Motor neuron (in vitro differentiated cells): Measurements from ENCODE around the gene CCDC174. TPM values are rescaled to one million over a fixed set of nuclear protein-coding genes. Genes with fewer than 3 reads are reported as not detected.
A peak's percentile ranks its signal among the peaks of the same experiment; 100 is the strongest.

ENCODE experiments used
- ATAC-seq, 8 experiments: fragments of 200-7000 bp; cut with Tn5 transposase; replicated peaks in 6 of 8; 2 replicates each; pipeline ENCODE4 v1.8.0; 2021; ENCODE audit warnings: mild to moderate bottlenecking in 8 of 8, moderate library complexity in 8 of 8
- H3K27ac ChIP-seq, 2 donors: fragments of 250-450 bp; sonication (Bioruptor Pico); 2 replicates each; pipeline ENCODE4 v1.9.0; 2021; ENCODE audit warnings: antibody characterized with exemption in 2 of 2, mild to moderate bottlenecking in 2 of 2, moderate library complexity in 1 of 2
- H3K4me1 ChIP-seq, 2 donors: fragments of 250-450 bp; sonication (Bioruptor Pico); replicated peaks in 1 of 2; 2 replicates each; pipeline ENCODE4 v1.6.1; 2021; ENCODE audit warnings: antibody characterized with exemption in 2 of 2, mild to moderate bottlenecking in 2 of 2, moderate library complexity in 1 of 2
- H3K4me3 ChIP-seq, 5 donors: fragments of 250-450 bp; sonication (Bioruptor Pico); 2 replicates each; pipeline ENCODE4 v1.9.0; 2021; ENCODE audit warnings: antibody characterized with exemption in 5 of 5, mild to moderate bottlenecking in 5 of 5, moderate library complexity in 4 of 5
- WGBS, 10 experiments: fragments of 450-650 bp; shearing (Covaris generic); methylation state at CpG; one replicate each; pipeline ENCODE4 v1.0.0; 2022; 5-methylcytosine and 5-hydroxymethylcytosine counted together
- in situ Hi-C, 9 experiments: fragments of 400-800 bp; cut with MboI; loops; one replicate each; pipeline ENCODE4 v1.15.0; 2021; ENCODE audit warnings: low sequenced_read_pairs in 9 of 9, low pct_unique_long_range_greater_than_20kb in 2 of 9; ENCODE audit not compliant: unreplicated experiment in 9 of 9
- total RNA-seq, 8 experiments: library from RNA; unstranded; fragments of 300-600 nt; gene quantifications; 2 replicates each; pipeline versions ENCODE4 v1.2.3 to v1.2.4, GENCODE V29; 2022

CCDC174 gene
- total RNA-seq, 8 experiments from 2014 or later, result 16.4 to 38.6 (median 23.2) TPM

DNA sequence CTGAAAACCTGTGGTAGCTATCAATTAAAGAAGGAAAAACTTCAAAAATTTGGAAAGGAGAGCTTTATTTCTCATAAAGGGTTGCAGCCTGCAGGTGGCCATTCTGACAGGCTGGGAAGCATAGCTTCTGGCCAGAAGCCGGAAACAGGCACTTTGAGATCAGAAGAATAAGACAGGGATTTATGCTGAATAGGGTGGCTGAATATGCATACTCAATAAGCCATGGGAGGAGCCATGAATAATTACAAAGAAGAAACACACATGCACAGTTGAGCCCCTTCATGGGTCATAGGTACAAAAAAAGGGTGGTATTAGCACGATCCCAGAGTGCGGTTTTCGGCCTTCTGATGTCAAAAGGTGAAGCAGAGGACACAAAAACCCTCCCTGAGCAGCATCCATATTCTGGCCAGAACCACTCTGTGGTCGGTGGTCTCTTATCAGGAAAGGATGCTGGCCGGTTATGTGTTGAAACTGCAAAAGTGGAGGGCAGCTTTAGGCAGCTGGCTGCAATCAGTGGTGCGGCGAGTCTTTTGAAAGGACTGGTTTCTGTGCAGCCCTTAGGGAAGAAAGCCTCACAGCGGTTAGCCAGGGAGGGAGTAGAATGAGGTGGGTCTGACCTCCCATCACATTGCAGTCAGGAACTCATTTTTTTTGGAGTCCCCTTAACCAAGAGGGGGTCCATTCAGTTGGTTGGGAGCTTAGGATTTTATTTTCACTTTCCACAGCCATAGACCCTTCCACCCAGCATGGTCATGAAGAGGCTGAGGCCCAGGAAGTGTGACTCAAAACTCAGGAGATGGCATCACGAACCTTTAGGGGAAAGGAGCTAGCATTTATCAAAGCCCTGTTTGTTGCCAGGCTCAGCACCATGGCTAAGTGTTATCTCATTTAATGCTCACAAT, 34.7 kb upstream of the CCDC174 start:
- peak; percentile 41 to 94 (median 76) for ATAC-seq
- Histone ChIP-seq H3K4me3 (no peak overlapping the region), H3K4me1 (peaks cover 15 to 20% of the 10 kb centered on the region in 2 donors), H3K27ac (no peak overlapping the region)
- 0 to 93% (median 73%) methylated on average over 1 to 8 of the region's 10 CpGs; no CpG with 5 or more reads in 2 of the 10 experiments for WGBS, 10 experiments
- in situ Hi-C loops, result no loop called here

DNA sequence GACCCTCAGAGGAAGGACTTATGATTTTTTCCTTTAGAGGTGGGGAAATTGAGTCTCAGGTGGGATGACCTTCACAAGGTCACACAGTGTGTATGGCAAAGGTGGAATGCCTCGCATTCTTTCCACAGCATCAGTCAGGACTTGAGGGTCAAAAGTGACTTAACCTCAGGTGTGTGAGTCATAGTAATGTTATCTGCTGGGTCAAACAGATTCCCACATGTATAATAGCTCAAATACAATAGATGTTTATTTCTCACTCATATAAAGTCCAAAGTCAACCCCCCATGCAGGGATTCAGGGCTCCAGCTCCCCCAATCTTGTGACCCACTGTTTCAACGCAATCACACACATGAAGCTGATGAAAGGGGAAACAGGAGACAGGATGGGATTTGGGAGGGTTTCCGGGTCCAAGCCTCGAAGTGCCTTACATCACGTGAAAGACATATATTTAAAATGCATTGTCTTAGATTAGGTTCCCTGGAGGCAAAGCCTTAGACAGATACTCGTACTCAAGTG, 34.0 kb upstream of the CCDC174 start:
- no peak overlapping the region for H3K27ac ChIP-seq
- peaks cover 22 to 27% of the 10 kb centered on the region in 2 donors for H3K4me1 ChIP-seq
- no peak overlapping the region for H3K4me3 ChIP-seq
- 40 to 100% (median 90%) methylated on average over 1 to 6 of the region's 6 CpGs; no CpG with 5 or more reads in 1 of the 10 experiments for WGBS, 10 experiments
- in situ Hi-C loops, result no loop called here
- no peak for ATAC-seq

DNA sequence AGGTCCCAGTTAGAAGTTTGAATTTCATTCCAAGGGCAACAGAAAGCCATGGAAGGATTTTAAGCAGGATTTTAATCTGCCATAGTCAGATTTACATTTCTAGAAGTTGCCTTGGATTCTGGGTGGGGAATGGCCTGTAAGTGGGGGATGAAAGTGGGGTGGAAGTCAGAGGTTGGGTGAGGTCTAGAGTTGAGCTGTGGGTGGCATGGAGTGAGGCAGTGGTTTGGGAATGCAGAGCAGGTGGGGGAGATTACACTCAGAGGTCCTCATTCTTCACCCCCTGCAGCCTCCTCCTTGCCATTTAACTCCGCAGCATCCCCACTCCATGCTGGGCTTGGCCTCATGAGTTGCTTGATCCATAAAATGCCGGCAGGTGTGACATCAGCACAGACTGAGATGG, 32.0 kb upstream of the CCDC174 start:
- in situ Hi-C loops, result no loop called here
- WGBS, 10 experiments, result 50 to 100% (median 86%) methylated on average over 1 to 2 of the region's 2 CpGs; no CpG with 5 or more reads in 7 of the 10 experiments
- Histone ChIP-seq H3K27ac (no peak overlapping the region), H3K4me3 (no peak overlapping the region), H3K4me1 (peaks cover 26 to 29% of the 10 kb centered on the region in 2 donors)
- ATAC-seq, result no peak

- WGBS, 10 experiments, result 0 to 87% (median 24%) methylated on average over 1 to 5 of the region's 7 CpGs; no CpG with 5 or more reads in 4 of the 10 experiments
- Histone ChIP-seq H3K4me1 (peaks cover 26 to 29% of the 10 kb centered on the region in 2 donors), H3K27ac (peak overlapping the region; percentile 12 to 23), H3K4me3 (no peak overlapping the region)
- in situ Hi-C loops, result no loop called here
- peak in 7 of 8 experiments; percentile 5 to 77 (median 40) for ATAC-seq
Measured at GRCh38 chr3:14620512-14620911, 31.1 kb upstream of the CCDC174 start.

GRCh38 chr3:14621093-14621492, 30.5 kb upstream of the CCDC174 start:
- Histone ChIP-seq H3K4me3 (no peak overlapping the region), H3K4me1 (peaks cover 26 to 29% of the 10 kb centered on the region in 2 donors), H3K27ac (no peak overlapping the region)
- in situ Hi-C loops, result no loop called here
- ATAC-seq, result no peak
- WGBS, 10 experiments, result 63 to 100% (median 86%) methylated on average over 1 to 4 of the region's 4 CpGs; no CpG with 5 or more reads in 2 of the 10 experiments

GRCh38 chr3:14622368-14622767, 29.2 kb upstream of the CCDC174 start:
- Histone ChIP-seq H3K27ac (no peak overlapping the region), H3K4me1 (peaks cover 26% of the 10 kb centered on the region in 2 donors), H3K4me3 (no peak overlapping the region)
- ATAC-seq, result peak in 2 of 8 experiments; percentile 4 to 11
- in situ Hi-C loops, result no loop called here
- WGBS, 10 experiments, result 36 to 80% (median 57%) methylated on average over 1 to 5 of the region's 6 CpGs; no CpG with 5 or more reads in 4 of the 10 experiments

DNA sequence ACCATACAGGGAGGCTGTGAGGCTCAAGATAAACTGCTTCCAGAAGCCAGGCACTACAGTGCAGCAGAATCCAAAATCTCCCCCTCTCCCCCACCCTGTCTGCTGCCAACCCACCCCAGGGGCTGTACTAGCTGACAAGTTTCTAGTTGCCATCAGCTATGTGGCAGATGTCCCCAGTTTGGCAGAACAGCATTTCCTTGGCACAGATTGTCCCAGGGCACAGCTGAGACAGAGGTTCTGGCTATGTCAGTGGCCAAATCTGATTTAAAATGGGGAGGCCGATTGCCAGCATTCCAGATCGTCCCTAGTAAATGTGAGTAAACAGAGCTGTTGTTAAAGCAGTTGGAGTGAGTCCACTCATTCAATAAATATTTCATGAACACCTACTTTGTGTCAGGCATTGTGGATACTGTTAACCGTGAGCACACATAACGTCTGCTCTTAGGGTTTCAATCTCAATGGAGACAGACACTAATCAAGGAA, 28.0 kb upstream of the CCDC174 start:
- WGBS, 10 experiments, result 33 to 100% (median 65%) methylated on average over 1 to 4 of the region's 4 CpGs; no CpG with 5 or more reads in 4 of the 10 experiments
- no peak for ATAC-seq
- H3K27ac ChIP-seq, result no peak overlapping the region
- peaks cover 26% of the 10 kb centered on the region in 2 donors for H3K4me1 ChIP-seq
- in situ Hi-C loops, result no loop called here
- no peak overlapping the region for H3K4me3 ChIP-seq

DNA sequence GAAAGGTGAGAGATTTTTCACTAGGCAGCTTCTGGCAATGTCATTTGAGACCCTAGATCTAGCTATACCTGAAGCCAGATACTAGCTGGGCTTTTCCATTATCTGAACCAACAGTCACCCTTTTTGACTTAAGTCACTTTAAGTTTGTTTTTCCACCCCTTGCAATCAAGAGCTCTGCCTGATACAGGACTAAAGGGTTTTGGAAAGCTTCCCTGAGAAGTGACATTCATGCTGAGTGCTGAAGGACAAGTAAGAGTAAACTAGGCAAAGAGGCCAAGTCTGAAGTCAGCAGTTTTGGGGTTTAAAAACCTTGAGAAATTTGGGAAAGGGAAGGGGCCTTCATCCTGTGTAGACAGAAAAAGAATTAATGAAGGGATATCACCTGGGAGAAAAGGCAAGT, 27.1 kb upstream of the CCDC174 start:
- in situ Hi-C loops, result no loop called here
- H3K4me1 ChIP-seq, result peaks cover 26% of the 10 kb centered on the region in 2 donors
- no peak for ATAC-seq
- H3K27ac ChIP-seq, result no peak overlapping the region
- H3K4me3 ChIP-seq, result no peak overlapping the region

DNA sequence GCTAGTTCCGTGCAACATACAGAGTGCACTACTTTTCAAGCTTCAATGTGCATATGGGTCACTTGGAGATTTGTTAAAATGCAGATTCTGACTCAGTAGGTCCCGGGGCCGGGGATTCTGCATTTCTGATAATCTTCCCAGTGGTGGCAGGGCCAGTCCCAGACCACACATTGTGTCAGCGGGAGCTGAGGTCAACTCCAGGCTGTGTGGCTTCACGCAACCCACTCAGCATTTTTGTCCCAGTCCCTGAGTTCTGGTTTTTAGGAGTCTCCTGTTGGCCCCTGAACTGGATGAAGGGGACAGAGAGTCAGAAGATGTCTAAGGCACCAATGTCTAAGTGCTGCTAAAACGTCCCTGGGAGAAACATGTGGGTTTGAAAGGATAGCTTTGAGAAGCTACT, 26.1 kb upstream of the CCDC174 start:
- ATAC-seq, result no peak
- WGBS, 10 experiments, result 26 to 100% (median 67%) methylated on average over 1 to 5 of the region's 6 CpGs; no CpG with 5 or more reads in 4 of the 10 experiments
- Histone ChIP-seq H3K27ac (no peak overlapping the region), H3K4me3 (no peak overlapping the region), H3K4me1 (peaks cover 17 to 19% of the 10 kb centered on the region in 2 donors)
- in situ Hi-C loops, result no loop called here

DNA sequence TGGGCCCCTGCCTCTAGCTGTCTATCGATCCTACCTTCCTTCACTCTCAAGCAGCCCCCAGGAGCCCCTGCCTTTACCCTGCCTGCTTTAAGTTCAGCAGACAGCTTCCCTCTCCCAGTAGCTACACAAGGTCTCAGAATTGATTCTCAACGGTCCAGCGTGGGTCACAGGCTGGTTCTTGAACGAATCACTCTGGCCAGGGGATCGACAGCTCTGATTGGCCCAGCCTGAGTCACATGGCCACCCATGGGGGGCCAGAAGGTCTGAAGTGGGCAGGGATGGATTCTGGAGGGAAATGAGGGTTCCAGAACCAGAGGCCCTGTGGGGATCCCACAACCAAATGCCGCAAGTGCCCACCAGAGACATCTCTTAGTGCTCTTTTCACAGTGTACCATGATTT, 23.7 kb upstream of the CCDC174 start:
- WGBS, 10 experiments, result 82 to 100% (median 100%) methylated on average over 1 to 4 of the region's 6 CpGs; no CpG with 5 or more reads in 4 of the 10 experiments
- Histone ChIP-seq H3K4me3 (no peak overlapping the region), H3K27ac (no peak overlapping the region), H3K4me1 (peaks cover 1 to 4% of the 10 kb centered on the region in 2 donors)
- no peak for ATAC-seq
- in situ Hi-C loops, result no loop called here

GRCh38 chr3:14628406-14628805, 23.2 kb upstream of the CCDC174 start:
- in situ Hi-C loops, result no loop called here
- no peak overlapping the region for H3K4me3 ChIP-seq
- ATAC-seq, result no peak
- WGBS, 10 experiments, result 75 to 93% (median 80%) methylated on average over 1 to 4 of the region's 4 CpGs; no CpG with 5 or more reads in 5 of the 10 experiments
- peaks cover 0 to 4% of the 10 kb centered on the region in 2 donors for H3K4me1 ChIP-seq
- no peak overlapping the region for H3K27ac ChIP-seq

DNA sequence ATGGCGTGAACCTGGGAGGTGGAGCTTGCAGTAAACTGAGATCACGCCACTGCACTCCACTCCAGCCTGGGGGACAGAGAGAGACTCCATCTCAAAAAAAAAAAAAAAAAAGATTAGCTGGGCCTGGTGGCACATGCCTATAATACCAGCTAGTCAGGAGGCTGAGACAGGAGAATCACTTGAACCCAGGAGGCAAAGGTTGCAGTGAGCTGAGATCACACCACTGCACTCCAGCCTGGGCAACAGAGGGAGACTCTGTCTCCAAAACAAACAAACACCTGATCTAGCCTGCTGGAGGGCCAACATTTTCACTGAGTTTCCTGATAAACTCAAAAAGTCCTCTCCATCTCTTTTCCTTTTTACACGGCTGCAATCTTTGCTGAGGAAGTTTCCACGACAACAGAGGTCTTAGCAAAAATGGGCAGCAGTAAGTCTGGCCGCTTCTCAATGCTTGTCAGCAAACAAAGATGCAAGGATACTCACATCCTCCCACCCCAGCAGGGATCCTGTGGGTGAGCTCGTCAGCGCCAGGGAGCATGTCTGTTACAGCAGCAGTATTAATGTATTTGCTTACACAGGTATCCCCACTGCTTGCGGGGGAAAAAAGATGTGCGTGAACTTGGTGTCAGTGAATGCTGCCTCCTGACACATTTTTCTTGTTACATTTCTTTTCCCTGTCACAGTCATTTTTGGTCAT, 21.0 kb upstream of the CCDC174 start:
- H3K4me3 ChIP-seq, result no peak overlapping the region
- peak in 2 of 8 experiments; percentile 30 to 31 for ATAC-seq
- in situ Hi-C loops, result no loop called here
- 60 to 100% (median 83%) methylated on average over 1 to 7 of the region's 9 CpGs; no CpG with 5 or more reads in 1 of the 10 experiments for WGBS, 10 experiments
- H3K4me1 ChIP-seq, result peaks cover 0 to 4% of the 10 kb centered on the region in 2 donors
- no peak overlapping the region for H3K27ac ChIP-seq

- no peak overlapping the region for H3K27ac ChIP-seq
- peaks cover 0 to 4% of the 10 kb centered on the region in 2 donors for H3K4me1 ChIP-seq
- in situ Hi-C loops, result no loop called here
- WGBS, 10 experiments, result 63 to 98% (median 80%) methylated on average over 1 to 5 of the region's 5 CpGs; no CpG with 5 or more reads in 4 of the 10 experiments
- ATAC-seq, result no peak
- H3K4me3 ChIP-seq, result no peak overlapping the region
Measured at GRCh38 chr3:14631101-14631497, 20.5 kb upstream of the CCDC174 start.
